ENCODE measurements around the gene NPAT. TPM values are rescaled to one million over a fixed set of nuclear protein-coding genes. Genes with fewer than 3 reads are reported as not detected.

NPAT gene
- total and polyA plus RNA-seq, 7 donors: 1.6 to 15.7 (median 12.1) TPM

GRCh38 chr11:108213784-108214183 is 8.7 kb downstream of the NPAT start:
- TF ChIP-seq EP300 (IDR thresholded peaks at IDR 0.05): no peak
- TF ChIP-seq, protein P1, sequence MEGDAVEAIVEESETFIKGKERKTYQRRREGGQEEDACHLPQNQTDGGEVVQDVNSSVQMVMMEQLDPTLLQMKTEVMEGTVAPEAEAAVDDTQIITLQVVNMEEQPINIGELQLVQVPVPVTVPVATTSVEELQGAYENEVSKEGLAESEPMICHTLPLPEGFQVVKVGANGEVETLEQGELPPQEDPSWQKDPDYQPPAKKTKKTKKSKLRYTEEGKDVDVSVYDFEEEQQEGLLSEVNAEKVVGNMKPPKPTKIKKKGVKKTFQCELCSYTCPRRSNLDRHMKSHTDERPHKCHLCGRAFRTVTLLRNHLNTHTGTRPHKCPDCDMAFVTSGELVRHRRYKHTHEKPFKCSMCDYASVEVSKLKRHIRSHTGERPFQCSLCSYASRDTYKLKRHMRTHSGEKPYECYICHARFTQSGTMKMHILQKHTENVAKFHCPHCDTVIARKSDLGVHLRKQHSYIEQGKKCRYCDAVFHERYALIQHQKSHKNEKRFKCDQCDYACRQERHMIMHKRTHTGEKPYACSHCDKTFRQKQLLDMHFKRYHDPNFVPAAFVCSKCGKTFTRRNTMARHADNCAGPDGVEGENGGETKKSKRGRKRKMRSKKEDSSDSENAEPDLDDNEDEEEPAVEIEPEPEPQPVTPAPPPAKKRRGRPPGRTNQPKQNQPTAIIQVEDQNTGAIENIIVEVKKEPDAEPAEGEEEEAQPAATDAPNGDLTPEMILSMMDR (IDR thresholded peaks at IDR 0.05): no peak
- no peak for TF ChIP-seq POLR2AphosphoS5 (IDR thresholded peaks at IDR 0.05)
- no peak for TF ChIP-seq POLR2A (IDR thresholded peaks at IDR 0.05)
- DNase-seq: no peak
- Histone ChIP-seq H3K27ac (no peak overlapping the region), H3K4me3 (no peak overlapping the region), H3K4me1 (no peaks in the 10 kb centered on the region), H3K9me3 (no peaks in the 10 kb centered on the region), H3K27me3 (no peaks in the 10 kb centered on the region), H3K36me3 (peaks cover 0 to 34% (median 0%) of the 10 kb centered on the region in 4 donors)
- 48 to 98% methylated on average over 2 of the region's 2 CpGs for WGBS, 2 donors
- intact Hi-C loops (cut with DNase I): no loop called here

DNA sequence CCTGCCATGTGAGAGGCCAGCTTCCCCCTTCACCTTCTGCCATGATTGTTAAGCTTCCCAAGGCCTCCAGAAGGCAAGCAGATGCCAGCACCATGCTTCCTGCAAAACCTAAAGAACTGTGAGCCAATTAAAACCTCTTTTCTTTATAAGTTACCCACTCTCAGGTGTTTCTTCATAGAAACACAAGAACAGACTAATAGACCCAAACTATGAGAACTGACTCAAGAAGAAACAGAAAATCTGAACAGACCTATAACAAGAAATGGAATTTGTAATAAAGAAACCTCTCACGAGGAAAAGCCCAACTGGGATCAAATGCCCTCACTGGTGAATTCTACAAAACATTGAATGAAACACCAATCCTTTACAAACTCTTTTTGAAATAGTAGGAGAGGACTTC is 12.0 kb downstream of the NPAT start:
- Histone ChIP-seq H3K4me3 (no peak overlapping the region), H3K36me3 (peaks cover 0 to 67% (median 8%) of the 10 kb centered on the region in 4 donors), H3K27me3 (no peaks in the 10 kb centered on the region), H3K9me3 (peaks cover 0 to 6% (median 0%) of the 10 kb centered on the region in 4 donors), H3K27ac (no peak overlapping the region), H3K4me1 (no peaks in the 10 kb centered on the region)
- intact Hi-C loops (cut with DNase I): no loop called here
- DNase-seq: no peak
- whole genome bisulfite sequencing, 2 donors: 75 to 92% methylated on average over 1 of the region's 1 CpG
- TF ChIP-seq POLR2AphosphoS5 (IDR thresholded peaks at IDR 0.05): no peak
- no peak for TF ChIP-seq EP300 (IDR thresholded peaks at IDR 0.05)
- TF ChIP-seq, protein P1 (IDR thresholded peaks at IDR 0.05): no peak
- no peak for TF ChIP-seq POLR2A (IDR thresholded peaks at IDR 0.05)

DNA sequence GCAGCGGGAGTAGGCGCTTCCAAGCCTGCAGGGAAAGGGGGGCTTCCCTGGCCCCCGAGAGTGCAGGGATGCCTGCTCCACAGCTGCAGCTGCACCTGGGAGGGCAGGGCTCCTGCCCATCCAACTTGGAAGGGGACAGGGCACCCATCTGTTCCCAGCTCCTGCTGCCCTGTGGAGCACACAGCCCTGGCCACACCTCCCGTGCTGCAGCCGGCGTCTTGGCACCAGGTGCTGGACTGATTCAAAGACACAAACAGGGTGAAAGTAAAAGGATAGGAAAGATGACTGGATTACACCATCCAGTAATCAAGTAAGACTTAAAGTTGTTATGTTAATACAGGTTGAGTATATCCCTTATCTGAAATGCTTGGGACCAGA is 14.8 kb downstream of the NPAT start:
- TF ChIP-seq, protein P1 (IDR thresholded peaks at IDR 0.05): no peak
- TF ChIP-seq POLR2AphosphoS5 (IDR thresholded peaks at IDR 0.05) (no peak), POLR2A (IDR thresholded peaks at IDR 0.05) (no peak), EP300 (IDR thresholded peaks at IDR 0.05) (no peak)
- Histone ChIP-seq H3K9me3 (peaks cover 0 to 10% (median 0%) of the 10 kb centered on the region in 4 donors), H3K36me3 (peaks cover 0 to 56% (median 8%) of the 10 kb centered on the region in 4 donors), H3K4me3 (no peak overlapping the region), H3K27me3 (no peaks in the 10 kb centered on the region), H3K27ac (no peak overlapping the region), H3K4me1 (no peaks in the 10 kb centered on the region)
- intact Hi-C loops (cut with DNase I): no loop called here
- no peak for DNase-seq
- WGBS, 2 donors: 97 to 98% methylated on average over 6 of the region's 6 CpGs

- no peaks in the 10 kb centered on the region for H3K4me1 ChIP-seq
- H3K36me3 ChIP-seq: peaks cover 0 to 50% (median 8%) of the 10 kb centered on the region in 4 donors
- intact Hi-C loops (cut with DNase I): no loop called here
- H3K9me3 ChIP-seq: peaks cover 0 to 10% (median 0%) of the 10 kb centered on the region in 4 donors
- H3K27ac ChIP-seq: no peak overlapping the region
- TF ChIP-seq POLR2AphosphoS5 (IDR thresholded peaks at IDR 0.05) (no peak), EP300 (IDR thresholded peaks at IDR 0.05) (no peak), POLR2A (IDR thresholded peaks at IDR 0.05) (no peak)
- no peaks in the 10 kb centered on the region for H3K27me3 ChIP-seq
- 86 to 98% methylated on average over 8 of the region's 8 CpGs for WGBS, 2 donors
- no peak overlapping the region for H3K4me3 ChIP-seq
- no peak for DNase-seq
These were observed 15.3 kb downstream of the NPAT start for GRCh38 chr11:108206969-108207682.

- 96 to 99% methylated on average over 6 of the region's 6 CpGs for WGBS, 2 donors
- H3K36me3 ChIP-seq: peaks cover 0 to 50% (median 8%) of the 10 kb centered on the region in 4 donors
These were observed 16.3 kb downstream of the NPAT start for GRCh38 chr11:108206171-108206570.

More at GRCh38 chr11:108206171-108206570, 16.3 kb downstream of the NPAT start:
- no peak for TF ChIP-seq POLR2A (IDR thresholded peaks at IDR 0.05)
- Histone ChIP-seq H3K27ac (no peak overlapping the region), H3K4me3 (no peak overlapping the region), H3K27me3 (no peaks in the 10 kb centered on the region), H3K4me1 (no peaks in the 10 kb centered on the region), H3K9me3 (peaks cover 0 to 10% (median 0%) of the 10 kb centered on the region in 4 donors)
- DNase-seq: no peak
- intact Hi-C loops (cut with DNase I): no loop called here
